ENCODE results near the gene FGFBP2.

The FGFBP2 gene

GRCh38 chr4:15968551-15969300 is 5.8 kb upstream of the FGFBP2 start:
- DNase-seq (ENCODE audit: low read depth in 4 of 4, low spot score in 1 of 4), result no peak

GRCh38 chr4:15965325-15965724 is 2.4 kb upstream of the FGFBP2 start:
- DNase-seq (ENCODE audit: low read depth in 4 of 4, low spot score in 1 of 4), result no peak

DNA sequence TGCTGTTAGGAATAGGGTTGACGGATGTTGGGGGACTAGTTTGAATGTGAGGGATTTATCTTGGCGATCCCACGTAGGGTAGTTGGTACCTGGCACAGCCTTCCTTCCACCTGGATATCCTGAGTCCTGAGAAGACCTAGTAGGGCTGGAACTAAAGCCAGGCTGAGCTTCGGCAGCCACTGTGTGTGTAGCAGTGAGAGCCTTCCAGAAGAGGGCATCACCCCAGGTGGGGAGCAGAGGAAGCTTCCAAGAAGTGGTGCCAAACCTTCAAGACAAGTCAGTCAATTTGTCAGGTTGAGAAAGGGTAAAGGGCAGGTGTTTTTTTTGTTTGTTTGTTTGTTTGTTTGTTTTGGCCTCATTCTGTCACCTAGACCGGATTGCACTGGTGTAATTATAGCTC is 1.2 kb upstream of the FGFBP2 start:
- no peak for DNase-seq (ENCODE audit: low read depth in 4 of 4, low spot score in 1 of 4)

GRCh38 chr4:15963576-15963975 is 601 bp upstream of the FGFBP2 start:
- peak in 1 of 4 experiments; percentile 23 for DNase-seq (ENCODE audit: low read depth in 4 of 4, low spot score in 1 of 4)

DNA sequence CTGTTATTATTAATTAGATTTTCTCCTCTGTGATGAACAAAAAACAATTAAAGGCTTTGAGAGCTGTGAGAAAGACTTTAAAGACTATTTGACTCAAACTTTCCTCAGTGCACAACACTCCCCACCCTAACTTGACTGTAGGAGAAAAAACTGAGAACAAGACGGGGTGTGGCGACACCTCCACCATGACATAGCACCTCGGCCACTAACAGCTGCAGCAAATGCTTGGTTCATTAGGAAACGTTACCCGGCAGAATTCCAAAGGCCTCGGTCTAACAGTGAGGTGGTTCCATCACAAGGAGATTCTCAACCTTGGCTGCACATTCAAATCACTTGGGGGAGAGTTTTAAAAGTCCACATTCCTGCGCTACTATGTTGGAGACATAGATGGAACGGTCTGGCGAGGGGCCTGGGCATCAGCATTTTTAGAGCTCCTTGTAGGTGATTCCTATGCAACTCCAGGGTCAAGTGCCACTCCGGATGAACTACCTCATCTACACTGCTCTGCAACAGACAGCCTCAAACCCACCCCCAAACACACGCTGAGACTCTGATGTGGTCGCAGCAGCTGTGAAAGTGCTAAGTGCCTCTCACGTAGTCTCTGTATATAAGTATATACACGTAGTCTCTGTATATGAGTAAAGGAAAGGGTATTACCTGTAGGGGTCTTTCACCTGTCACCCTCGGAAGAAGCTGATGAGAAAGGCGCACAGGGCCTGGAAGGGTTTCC is 1.0 kb downstream of the FGFBP2 start:
- no peak for DNase-seq (ENCODE audit: low read depth in 4 of 4, low spot score in 1 of 4)

GRCh38 chr4:15958562-15958961 is 4.4 kb downstream of the FGFBP2 start:
- DNase-seq (ENCODE audit: low read depth in 4 of 4, low spot score in 1 of 4), result no peak

DNA sequence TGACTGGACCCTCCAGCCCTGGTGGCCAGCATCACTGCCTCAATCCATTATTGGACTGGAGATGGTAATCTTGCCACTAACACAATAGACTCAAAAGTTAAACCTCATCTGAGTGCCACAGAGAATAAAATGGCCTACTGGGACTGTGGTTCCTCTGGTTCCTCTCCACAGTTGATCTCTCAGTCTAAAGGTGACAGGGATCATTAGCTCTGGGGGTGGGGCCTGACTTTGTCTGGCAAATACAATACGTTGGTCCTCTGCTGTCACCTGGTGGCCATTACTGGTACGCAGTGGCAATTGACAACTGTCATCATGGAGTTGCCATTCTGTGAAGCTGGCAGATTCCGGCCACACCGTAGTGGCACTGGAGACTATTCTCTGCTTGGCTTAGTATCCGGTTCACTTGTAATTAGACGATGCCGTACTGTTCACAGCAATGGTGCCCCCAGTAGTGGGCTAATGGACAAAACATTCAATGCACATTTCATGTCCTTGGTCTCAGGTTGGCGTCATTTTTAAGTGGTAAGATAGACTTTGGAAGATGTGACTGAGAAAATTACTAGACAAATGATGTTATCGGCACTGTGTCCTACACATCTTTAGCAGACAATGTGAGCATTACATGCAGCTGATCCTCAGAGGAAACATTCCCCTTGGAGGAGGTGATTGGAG is 6.7 kb downstream of the FGFBP2 start:
- peak; percentile 66 to 79 (median 72) for DNase-seq (ENCODE audit: low read depth in 4 of 4, low spot score in 1 of 4)

GRCh38 chr4:15955670-15956069 is 7.3 kb downstream of the FGFBP2 start:
- no peak for DNase-seq (ENCODE audit: low read depth in 4 of 4, low spot score in 1 of 4)

- no peak for DNase-seq (ENCODE audit: low read depth in 4 of 4, low spot score in 1 of 4)
These were observed 9.3 kb downstream of the FGFBP2 start for GRCh38 chr4:15953625-15954024.

DNA sequence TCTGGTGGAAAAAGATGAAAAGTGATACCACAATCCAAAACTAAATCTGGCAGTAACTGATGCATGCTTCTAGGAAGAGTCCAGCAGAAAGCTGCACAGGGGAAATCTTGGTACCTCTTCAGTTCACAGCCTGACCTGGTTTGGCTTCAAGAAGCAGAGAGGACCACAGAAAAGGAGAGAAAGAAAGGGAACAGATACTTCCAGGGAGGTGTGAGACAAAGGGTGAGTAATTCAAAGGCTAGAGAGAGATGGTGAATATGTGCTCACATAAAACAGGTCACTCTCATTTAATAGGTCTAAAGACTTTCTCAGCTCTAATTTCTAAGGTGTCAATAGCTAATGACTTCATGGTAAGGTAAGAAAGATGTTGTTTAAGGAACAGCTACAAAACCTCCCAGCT is 11.2 kb downstream of the FGFBP2 start:
- no peak for DNase-seq (ENCODE audit: low read depth in 4 of 4, low spot score in 1 of 4)

DNA sequence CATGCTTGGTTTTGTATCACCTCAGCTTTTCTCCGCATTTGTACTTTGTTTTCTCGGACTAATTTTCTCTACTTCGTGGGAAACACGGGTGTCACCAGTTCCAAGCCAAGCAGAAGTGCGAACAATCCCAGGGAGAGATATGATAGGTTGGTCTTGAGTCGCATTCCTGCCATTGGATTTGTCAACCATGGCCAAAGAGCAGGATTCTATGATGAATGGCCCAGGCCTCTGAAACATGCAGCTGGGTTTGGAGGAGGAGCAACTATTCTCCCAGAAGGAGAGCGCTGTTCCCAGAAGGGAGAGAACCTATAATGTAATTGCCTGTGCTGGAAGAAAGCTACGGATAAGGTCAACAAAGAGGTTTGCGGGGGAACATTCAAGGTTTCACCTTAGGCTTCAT is 14.1 kb downstream of the FGFBP2 start:
- no peak for DNase-seq (ENCODE audit: low read depth in 4 of 4, low spot score in 1 of 4)

DNA sequence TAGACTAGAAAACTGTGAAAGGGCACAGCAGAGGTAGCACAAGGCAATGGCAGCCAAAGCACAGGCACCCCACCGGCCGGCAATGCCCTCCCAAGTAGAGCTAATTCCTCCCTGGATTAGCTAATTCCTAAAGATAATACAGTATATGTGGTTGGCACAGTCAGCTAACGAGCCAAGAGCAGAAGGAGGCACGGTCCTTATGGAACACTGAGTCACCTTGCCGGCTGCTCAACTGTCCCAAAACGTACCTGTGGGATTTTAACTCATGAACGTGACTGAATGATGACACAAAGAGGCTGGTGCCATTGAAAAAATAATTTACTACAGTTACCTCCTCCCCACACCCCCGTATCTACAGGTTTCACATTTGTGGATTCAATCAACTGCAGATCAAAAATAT is 15.3 kb downstream of the FGFBP2 start:
- no peak for DNase-seq (ENCODE audit: low read depth in 4 of 4, low spot score in 1 of 4)

GRCh38 chr4:15945516-15945915 is 17.5 kb downstream of the FGFBP2 start:
- no peak for DNase-seq (ENCODE audit: low read depth in 4 of 4, low spot score in 1 of 4)

DNA sequence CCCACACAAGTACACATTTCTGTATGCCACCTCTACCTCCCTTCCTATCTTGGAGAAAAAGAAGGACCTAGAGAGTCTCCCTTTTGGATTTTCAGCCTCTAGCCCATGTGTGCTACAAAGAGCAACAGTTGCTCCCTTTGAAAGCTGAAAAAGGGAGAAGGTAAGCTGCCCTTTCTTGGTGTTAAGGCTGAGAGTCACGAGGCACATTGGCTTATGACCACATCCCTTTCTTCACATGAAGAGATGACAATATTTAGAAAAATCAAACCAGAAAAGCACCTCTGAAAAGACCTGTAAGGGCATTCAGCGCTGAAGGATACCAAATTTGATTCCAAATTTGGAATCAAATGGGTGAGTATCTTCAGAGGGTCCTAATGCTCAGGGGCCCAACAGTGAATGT is 18.1 kb downstream of the FGFBP2 start:
- no peak for DNase-seq (ENCODE audit: low read depth in 4 of 4, low spot score in 1 of 4)

GRCh38 chr4:15942283-15942682 is 20.7 kb downstream of the FGFBP2 start:
- DNase-seq (ENCODE audit: low read depth in 4 of 4, low spot score in 1 of 4), result no peak

GRCh38 chr4:15938640-15939039 is 24.3 kb downstream of the FGFBP2 start, which contains the start of gene FGFBP1:
FGFBP1 (minus strand) TSS chr4:15938740; CDS start chr4:15936632, 2,108 bp downstream.
- DNase-seq (ENCODE audit: low read depth in 4 of 4, low spot score in 1 of 4), result no peak

GRCh38 chr4:15938182-15938581 is 24.8 kb downstream of the FGFBP2 start:
- no peak for DNase-seq (ENCODE audit: low read depth in 4 of 4, low spot score in 1 of 4)

DNA sequence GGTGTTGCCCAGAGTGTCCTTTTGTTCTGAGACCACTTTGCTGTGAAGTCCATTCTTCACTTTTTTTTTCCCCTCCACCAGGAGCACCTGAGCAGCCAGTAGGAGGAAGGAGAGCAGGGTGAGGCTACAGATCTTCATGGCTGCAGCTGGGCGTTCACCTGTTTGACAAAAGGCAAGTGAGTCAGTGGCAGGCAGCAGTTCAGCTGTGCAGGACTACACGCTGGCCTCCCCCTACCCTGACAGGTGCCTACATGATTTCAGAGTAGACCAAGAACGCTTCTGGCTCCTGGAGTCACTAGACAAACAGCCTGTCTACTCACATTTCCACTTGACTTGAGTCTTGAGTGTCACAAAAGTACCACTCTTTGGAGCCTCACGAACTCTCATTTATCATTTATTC is 26.5 kb downstream of the FGFBP2 start:
- no peak for DNase-seq (ENCODE audit: low read depth in 4 of 4, low spot score in 1 of 4)

DNA sequence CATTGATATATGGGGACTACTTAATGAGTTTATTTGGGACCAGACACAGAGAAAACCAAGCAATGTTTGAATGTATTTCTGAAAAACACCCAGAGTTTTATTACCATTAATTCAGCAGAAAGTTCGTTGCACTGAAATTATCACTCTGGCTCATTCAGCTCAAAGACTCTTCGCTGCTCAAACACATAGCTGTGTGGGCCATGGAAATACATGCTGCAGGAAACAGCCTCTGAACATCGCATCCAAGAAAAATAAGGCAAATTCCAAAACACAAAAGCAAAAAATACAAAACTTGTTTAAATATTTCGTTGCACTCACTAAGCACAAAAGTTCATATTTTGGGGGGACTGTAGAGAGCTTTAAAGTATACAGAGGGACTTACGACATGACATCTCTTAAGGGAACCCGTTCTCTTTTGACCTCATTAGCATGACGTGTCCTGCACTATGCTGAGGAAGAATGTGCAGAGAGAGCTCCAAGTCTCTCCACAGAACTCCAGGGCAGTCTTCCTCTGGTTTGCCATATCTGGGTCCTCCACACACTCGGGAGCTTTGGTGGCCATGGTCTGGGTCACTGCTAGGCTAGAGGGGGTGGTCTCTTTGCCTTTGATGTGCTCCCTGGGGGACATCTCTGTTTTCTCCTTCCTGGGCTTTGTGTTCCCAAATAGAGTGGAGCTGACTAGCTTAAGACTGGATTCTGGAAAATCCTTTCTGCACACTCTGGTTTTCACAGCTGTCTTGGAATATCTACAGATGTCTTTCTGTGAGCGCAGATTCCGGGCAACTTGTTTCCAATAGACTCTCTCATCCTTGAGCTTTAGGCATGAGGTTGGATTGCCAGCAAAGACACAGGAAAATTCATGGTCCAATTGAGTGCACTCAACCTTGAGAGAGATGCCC is 27.2 kb downstream of the FGFBP2 start:
- DNase-seq (ENCODE audit: low read depth in 4 of 4, low spot score in 1 of 4), result no peak

DNA sequence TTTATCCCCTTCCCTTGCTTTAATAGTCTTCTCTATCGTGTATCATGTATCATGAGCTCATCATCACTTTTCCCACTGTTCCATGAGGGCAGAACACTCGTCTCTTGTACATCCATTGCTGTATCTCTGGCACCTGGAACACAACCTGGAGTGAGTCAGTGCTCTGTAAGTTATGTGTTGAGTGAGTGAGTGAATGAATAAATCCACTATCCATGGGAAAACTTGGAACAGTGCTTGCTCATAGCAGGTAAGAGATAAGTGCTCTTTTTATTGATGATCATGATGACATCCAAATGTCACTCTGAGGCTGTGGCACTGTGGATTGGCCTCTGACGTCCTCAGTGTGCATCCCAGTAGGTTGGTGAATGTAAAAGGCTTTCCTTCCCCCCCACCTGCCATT is 28.7 kb downstream of the FGFBP2 start:
- no peak for DNase-seq (ENCODE audit: low read depth in 4 of 4, low spot score in 1 of 4)
